ENCODE measurements around the gene ULK2.

Gene ULK2

DNA sequence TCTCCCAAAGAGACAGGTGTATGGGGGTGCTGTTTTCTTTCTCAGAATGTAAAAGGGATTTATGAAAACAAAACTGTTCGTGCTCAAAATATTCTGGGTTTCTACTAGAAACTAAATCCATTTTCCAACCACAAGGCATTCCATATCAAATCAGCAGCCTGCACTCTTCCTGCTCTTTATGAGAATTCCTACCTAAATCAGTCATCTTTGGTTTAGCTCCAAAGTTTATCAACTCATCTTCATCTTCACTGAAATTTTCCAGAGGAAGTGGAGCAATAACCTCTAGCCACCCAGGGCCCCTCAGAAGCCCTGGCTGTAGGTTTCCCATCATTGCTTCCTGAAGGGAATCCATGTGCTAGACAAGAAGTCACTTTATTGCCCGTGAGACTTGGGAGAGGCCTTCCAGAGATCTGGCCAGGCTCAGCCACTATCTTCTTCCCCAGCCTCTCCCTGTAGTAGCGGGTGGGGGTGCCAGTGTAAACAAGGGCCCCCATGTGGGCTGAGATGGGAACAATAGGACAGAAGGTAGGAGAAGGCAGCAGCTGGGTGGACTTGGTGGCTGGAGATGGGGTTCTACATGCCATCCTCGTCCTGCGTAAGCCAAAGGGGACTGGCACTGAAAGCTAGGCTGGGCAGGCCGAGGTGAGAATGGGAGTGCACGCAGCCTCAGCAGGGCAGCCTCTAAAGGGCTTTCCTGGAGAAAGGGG is 97.6 kb downstream of the ULK2 start:
- in situ Hi-C loops (cut with MboI; ENCODE audit: low sequenced_read_pairs) = loop anchor here (25.0 kb wide), 1 partner anchor 408 kb away; the partner anchor contains the start of gene B9D1

DNA sequence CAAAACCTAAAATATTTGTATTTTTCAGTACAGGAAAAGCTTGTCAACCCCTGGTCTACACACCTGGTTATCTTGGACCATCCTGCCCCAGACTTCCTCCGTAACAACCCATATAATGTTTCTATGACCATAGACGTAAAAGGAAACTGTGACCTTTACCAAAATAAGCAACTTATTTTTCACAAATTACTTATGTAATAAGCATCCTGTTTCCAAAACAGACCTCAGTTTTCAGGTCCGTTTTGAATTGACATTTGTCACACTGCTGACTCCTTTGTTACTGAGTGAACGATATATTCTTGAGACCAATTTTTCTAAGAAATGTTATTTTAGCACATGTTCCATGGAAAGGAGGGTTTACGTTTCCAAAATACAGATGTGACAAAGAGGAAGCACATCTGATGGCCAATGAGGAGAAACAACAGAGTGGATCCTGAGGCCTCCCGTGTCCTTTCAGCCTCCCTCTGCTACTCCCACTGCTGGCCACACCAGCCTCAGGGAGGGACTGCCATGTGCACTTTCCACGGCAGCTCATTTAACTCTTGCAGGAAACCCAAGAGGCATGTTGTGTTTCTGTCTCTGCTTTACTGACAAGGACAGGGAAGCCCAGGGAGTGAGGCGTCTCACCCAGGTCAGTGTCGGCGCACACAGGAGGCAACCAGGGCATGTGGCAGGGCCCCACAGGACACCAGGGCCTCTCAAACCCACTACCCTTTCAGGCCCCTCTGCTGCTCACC is 99.5 kb downstream of the ULK2 start:
- in situ Hi-C loops (cut with MboI; ENCODE audit: low sequenced_read_pairs) = loop anchor here (25.0 kb wide), 1 partner anchor 406 kb away; the partner anchor contains the start of gene B9D1

DNA sequence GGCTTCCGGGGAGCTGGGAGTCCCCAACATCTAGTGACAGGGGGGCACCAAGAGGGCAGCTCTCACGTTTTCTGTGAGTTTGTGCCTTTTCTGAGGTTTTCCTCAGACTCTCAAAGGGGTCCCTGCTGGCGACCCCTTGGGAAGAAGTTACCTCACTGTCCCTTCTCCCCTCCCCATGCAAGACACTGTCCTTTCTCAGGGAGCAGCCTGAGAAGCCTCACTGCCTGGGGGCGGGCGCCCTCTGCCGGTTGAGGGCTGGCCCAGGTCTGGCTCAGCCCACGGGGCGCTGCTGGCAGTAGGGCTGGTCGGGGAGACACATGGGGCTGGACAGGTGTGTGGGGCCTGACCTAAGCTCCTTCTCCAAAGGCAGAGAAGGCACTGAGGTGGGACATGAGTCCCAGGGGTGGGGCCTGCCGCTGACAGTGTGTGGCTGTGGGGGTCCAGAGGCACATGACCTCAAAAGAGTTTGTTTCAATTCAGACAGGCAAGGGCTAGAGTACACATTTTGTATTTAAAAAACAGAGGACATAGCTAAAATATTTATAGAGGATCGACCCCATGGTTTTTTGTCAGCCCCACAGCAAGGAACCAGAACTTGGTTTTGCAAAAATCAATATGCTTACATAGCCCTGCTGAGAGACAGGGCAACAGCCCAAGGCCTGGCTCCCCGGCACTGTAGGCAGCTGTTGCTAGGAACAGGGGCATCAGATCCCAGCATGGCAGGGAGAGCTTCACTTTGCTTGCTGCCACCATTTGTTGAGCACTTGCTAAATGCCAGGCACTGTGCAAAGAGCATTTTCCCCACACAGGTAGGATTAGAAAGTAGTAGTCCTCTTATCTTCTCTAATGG is 101.1 kb downstream of the ULK2 start:
- in situ Hi-C loops (cut with MboI; ENCODE audit: low sequenced_read_pairs) = loop anchor here (25.0 kb wide), 1 partner anchor 404 kb away; the partner anchor contains the start of gene B9D1

DNA sequence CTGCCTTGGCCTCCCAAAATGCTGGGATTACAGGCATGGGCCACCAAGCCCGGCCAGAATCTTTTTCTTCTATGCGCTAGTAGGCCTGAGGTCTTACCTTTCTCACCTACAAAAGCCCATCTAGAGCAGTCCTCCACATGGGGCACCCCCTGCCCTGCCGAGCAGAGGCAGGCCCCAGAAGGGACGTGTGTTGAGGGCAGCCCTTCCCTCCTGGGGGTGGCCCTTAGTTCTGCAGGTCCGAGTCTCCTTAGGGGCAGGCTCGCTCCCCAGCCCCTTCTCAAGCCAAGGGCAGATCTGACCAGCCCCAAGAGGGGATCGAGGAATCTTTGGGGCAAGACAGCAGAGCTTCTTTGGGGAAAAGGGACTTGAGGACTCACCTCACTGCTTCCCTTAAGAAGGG is 101.7 kb downstream of the ULK2 start:
- in situ Hi-C loops (cut with MboI; ENCODE audit: low sequenced_read_pairs) = loop anchor here (25.0 kb wide), 1 partner anchor 404 kb away; the partner anchor contains the start of gene B9D1

DNA sequence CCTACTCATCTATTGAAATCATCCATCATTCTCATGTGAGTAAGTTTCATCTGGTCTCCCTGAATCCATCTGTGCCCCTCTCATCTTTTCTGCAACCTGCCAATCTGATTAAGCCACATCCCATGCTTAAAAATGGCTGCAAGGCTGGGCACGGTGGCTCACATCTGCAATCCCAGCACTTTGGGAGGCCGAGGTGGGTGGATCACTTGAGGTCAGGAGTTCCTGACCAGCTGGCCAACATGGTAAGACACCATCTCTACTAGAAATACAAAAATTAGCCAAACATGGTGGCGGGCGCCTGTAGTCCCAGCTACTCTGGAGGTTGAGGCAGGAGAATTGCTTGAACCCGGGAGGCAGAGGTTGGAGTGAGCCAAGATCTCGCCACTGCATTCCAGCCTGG is 103.7 kb downstream of the ULK2 start:
- in situ Hi-C loops (cut with MboI; ENCODE audit: low sequenced_read_pairs) = loop anchor here (25.0 kb wide), 1 partner anchor 402 kb away; the partner anchor contains the start of gene B9D1

DNA sequence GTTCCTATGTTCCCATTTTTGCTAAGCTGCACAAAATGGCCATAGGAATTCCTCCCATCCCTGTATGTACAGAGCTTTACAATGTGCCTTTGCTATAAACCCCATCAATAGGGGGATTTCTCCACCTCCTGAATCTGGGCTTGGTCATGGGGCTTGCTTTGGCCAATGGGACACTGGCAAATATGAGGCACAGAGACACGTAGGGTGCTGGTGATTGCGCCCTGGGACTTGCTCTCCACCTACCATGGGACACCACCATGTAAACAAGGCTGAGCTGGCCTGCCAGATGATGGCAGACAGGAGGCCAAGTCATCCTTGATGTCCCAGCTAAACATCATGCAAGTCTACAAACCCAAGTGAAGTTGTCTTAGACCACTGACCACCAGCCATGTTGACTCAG is 104.3 kb downstream of the ULK2 start:
- in situ Hi-C loops (cut with MboI; ENCODE audit: low sequenced_read_pairs) = loop anchor here (25.0 kb wide), 1 partner anchor 401 kb away; the partner anchor contains the start of gene B9D1

DNA sequence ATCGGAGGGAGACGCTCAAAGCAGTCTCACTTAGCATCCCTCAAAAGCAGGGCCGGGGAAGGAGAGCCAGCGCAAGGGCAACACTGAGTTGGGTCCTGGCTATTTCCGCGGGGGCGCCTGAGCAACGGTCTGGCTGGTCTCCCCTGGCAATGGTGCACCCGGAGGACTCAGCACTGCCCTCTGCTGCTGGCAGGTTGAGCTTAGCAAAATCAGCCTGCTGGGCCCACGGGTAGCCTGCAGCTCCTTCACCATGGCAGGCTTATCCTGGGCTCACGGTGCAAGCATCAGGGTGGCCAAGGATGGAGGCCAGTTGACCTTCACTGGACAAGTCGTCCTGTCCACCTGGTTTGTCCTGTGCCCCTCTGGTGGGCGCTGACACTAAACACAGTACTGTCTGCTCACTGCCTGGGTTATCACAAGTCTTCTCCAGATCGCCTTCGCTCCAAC is 105.2 kb downstream of the ULK2 start:
- in situ Hi-C loops (cut with MboI; ENCODE audit: low sequenced_read_pairs) = loop anchor here (25.0 kb wide), 1 partner anchor 400 kb away; the partner anchor contains the start of gene B9D1

DNA sequence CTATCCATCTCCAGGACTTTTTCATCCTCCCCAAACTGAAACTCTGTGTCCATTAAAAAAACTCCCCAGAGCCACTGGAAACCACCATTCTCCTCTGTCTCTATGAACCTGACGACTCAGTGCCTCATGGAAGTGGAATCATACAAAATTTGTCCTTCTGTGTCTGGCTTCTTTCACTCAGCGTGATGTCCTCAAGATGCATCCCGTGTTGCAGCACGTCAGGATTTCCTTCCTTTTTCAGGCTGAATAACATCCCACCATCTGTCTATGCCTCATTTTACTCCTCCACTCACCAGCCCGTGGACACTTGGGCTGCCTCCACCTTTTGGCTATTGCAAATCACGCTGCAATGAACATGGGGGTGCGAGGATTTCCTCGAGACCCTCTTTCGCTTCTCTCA is 107.0 kb downstream of the ULK2 start:
- in situ Hi-C loops (cut with MboI; ENCODE audit: low sequenced_read_pairs) = loop anchor here (25.0 kb wide), 1 partner anchor 398 kb away; the partner anchor contains the start of gene B9D1

DNA sequence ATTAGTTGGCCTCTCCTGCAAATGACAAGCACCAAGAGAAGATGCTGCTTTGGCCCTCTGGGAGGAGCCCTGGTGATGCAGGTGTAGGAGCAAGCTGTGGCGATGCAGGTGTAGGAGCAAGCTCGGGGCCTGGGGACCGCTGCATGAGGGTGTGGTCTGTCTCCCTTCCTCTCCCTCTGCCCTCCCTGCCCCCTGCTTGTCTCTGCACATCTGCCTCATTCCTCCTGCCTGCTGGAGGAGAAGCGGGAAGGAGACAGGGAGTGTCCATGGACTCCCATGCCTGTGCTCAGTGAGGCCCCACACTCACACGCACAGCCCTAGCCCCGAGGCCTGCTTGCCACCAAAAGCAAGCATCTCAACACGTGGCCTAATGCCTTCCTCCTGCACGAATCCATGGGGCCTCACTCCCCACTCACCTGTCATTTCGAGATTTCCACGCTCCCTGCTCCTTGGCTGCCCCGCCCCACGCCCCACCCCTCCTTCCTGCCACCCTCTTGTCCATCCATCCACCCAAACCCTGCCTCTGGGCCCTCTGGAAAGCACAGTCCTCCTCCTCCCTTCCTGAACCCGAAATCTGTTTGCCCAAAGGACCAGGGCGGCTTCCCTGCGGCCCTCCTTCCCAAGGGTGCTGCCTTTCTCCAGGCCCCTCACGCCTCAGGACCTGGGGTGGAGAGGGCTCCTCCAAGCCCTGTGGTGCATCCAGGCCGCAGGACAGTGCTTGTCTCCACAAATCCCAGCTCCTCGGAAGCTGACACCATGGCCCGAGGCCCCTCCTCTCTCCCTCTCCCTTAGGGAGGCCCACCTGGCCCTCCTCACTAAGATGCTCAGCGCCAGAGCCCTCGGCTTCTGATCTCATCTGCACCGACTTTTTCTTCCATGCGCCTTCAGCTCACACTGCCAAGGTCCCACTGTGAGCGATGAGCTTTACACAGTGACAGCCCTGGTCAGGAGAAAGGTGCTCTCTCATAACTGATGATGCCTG is 107.9 kb downstream of the ULK2 start:
- in situ Hi-C loops (cut with MboI; ENCODE audit: low sequenced_read_pairs) = loop anchor here (25.0 kb wide), 1 partner anchor 398 kb away; the partner anchor contains the start of gene B9D1

DNA sequence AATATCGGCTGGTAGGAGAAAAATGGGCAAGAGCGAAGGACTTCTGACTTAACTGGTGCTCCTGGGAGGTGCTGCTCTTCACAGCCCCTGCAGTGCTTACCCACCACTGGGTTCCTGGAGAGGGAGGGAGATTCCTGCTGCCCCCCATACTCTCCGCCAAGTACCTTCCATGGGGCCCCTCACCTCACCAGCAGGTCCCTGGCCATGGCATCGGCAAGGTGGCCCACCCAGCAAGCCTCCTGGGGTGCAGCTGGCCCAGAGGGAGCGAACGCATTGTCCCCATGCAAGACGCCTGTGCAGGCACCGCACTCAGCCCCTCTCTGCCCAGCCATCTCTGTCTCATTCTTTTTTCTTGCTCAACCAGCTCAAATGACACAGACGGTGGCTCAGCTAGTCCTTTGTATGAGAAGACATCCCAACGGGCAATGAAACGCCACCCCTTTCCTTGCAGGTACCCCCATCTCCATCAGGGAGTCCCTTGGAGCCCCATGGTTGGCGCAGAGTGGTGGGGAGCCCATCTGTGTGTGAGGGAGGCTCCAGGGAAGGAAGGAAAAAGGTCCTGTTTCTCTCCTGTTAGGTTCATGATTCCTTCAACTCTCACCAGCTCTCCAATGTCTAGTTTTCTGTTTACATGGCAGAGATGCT is 110.1 kb downstream of the ULK2 start:
- in situ Hi-C loops (cut with MboI; ENCODE audit: low sequenced_read_pairs) = loop anchor here (25.0 kb wide), 1 partner anchor 395 kb away; the partner anchor contains the start of gene B9D1

DNA sequence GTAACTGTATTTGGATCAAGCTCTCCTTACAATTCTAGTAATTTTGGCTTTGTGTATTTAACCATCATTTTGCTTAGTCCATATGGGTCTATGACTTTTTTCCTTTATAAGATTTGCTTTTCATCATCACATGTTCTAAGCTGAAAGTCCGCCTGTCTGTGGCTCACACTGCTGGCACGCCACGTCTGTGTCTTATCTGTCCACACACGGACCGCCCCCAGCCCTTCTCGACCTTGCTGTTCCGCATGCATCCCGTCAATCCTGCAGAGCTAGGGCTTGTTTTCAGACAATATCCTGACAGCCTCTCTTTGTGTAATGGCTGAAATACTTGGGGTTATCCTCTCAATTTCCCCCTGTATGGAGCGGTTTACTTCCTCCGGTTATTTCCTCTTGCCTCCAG is 111.2 kb downstream of the ULK2 start:
- in situ Hi-C loops (cut with MboI; ENCODE audit: low sequenced_read_pairs) = loop anchor here (25.0 kb wide), 1 partner anchor 394 kb away; the partner anchor contains the start of gene B9D1

DNA sequence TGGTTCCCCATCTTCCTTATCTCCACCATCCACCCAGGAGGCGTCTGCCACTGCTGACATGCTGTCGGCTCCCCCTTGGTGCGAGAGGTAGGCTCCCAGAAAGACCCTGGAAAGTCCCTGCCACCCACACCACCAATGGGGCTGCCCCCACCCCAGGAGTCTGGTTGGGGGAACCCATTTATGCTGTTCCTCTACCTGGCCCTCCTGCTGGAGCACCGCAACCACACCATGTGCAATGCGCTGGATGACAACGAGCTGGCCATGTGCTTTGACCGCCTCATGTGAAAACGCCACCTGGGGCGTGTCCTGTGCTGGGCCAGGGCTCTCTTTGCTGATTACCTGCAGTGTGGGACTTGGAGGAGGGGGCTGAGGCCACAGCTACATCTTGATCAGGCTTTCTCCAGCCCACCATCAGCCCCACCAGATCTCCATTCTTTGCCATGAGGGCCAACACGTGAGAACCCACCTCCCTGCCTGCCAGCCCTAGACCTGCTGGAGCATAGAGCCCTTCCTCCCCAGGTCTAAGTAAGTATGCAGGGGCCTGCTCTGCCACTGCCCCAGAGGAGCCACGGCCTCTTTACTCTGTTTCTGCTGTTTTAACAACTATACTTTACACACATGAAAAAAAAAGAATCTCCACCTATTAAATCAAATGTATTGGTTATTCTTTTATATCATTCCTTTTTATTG is 111.8 kb downstream of the ULK2 start:
- in situ Hi-C loops (cut with MboI; ENCODE audit: low sequenced_read_pairs) = loop anchor here (25.0 kb wide), 1 partner anchor 394 kb away; the partner anchor contains the start of gene B9D1

DNA sequence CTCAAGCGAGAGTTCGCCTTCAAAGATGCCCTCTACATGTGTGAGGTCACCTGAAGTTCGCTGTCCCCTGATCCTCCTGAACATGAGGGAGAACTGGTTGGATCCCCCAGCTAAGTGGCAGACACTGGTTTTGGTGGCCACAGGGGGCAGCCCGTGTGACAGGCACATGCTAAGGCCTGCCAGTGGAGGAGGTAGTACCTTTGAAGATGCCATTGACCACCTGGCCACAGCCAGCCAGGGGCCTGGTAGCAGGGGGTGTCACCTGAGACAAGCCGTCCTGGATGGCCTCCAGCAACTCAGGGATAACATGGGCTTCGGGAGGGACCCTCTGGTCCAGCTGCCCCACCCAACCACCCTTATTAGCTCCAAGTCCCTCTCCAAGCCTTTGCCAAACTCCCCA is 112.3 kb downstream of the ULK2 start:
- in situ Hi-C loops (cut with MboI; ENCODE audit: low sequenced_read_pairs) = loop anchor here (25.0 kb wide), 1 partner anchor 393 kb away; the partner anchor contains the start of gene B9D1

DNA sequence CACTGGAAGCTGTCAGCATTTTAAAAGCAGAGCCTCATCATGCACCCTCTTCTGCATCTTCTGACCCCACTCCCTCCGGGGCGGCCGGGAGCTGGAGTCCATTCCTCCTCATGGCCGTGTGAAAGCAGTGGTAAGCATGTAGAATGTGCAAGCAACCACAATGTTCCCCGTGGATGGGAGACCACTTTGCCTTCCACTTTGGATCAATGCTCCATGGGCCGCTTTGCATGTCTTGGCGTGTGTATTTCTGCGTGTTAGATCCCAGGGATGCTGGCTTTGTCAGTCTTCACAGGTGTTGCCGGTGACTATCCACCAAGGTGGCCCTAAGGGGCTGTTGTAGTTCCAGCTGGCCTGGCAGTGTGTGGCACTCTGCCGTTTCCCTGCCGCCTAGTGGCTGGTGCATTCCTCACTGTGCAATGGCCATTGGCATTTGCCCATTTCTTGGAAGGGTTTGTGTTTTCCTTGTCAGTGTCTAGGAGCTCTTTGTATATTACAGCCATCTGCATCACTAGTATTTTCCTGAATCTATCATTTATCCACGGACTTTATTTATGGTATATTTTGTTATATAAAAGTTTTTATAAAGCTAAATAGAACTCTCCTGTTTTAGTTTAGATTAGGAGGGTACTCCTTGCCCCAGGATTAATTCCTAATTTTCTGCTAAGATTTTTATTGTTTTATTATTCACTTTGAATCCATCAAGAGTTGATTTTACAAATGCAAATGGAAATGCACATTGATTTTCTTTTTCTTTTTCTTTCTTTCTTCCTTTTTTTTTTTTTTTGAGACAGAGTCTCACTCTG is 113.9 kb downstream of the ULK2 start:
- in situ Hi-C loops (cut with MboI; ENCODE audit: low sequenced_read_pairs) = loop anchor here (25.0 kb wide), 1 partner anchor 392 kb away; the partner anchor contains the start of gene B9D1

DNA sequence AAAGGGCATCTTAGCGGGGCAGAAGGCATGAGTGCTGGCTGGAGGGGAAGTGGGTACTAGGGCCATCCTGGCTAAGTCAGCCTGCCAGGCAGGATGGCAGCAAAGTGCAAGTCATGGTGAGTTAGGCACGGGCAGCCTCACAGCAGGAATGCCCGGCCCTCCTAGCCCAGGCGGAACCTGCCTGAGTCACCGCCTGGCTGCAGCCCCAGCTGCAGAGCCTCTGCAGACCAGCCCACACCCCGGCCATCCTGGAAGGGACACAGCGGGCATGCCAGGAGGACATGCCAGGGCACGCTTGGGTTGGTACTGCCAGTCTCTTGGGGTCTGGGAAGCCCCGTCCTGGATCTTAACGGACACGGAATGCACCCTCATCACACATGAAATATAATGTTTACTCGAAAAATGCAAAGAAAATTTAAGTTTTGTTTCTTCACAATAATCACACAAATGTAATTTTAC is 114.7 kb downstream of the ULK2 start:
- in situ Hi-C loops (cut with MboI; ENCODE audit: low sequenced_read_pairs) = loop anchor here (25.0 kb wide), 1 partner anchor 391 kb away; the partner anchor contains the start of gene B9D1

DNA sequence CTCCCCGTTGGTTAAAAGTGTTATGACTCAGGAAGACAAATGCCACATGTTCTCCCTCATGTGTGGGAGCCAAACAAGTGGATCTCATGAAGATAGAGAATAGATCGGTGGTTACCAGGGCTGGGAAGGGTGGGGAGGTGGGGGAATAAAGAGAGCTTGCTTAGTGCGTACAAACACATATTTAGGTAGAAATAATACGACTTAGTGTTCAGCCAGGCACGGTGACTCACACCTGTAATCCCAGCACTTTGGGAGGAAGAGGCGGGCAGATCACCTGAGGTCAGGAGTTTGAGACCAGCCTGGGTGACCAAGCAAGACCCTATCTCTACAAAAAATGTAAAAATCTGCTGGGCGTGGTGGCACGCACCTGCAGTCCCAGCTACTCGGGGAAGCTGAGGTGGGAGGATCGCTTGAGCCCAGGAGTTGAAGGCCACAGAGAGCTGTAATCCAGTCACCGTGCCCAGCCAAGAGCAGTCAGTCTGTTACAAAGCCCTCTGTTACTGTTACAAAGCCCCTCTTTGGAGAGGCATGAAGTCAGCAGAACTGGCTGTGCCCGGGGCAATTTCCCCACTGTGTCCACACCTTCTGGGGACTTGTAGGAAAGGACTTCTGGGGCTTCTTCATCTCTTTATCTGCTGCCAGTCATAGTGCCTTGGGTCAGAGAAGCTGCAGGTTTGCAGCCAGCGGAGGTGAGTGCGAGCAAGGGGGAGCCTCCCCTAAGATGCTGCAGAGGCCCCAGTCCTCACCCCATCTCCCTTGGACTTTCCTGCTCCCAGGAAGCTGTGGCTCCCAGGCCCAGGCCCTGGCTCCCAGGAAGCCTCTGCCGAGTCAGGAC is 115.3 kb downstream of the ULK2 start:
- in situ Hi-C loops (cut with MboI; ENCODE audit: low sequenced_read_pairs) = loop anchor here (25.0 kb wide), 1 partner anchor 390 kb away; the partner anchor contains the start of gene B9D1

All from HL-60/S4 treated with retinoic acid at 250 ng/mL for 4 days and 3 days (cell line).